ENCODE data around the gene HOOK1. TPM values are rescaled to one million over a fixed set of nuclear protein-coding genes. Genes with fewer than 3 reads are reported as not detected.
A peak's percentile ranks its signal among the peaks of the same experiment; 100 is the strongest.

The HOOK1 gene
- total RNA-seq, 1 donor from 2014 or later = 12.1 TPM

GRCh38 chr1:59897165-59897564 lies 82.4 kb downstream of the HOOK1 start:
- no peaks in the 10 kb centered on the region for H3K27me3 ChIP-seq
- Mint-ChIP-seq H3K36me3 (no peaks in the 10 kb centered on the region), H3K4me3 (no peak overlapping the region), H3K27ac (no peak overlapping the region), H3K9me3 (no peaks in the 10 kb centered on the region), H3K4me1 (no peaks in the 10 kb centered on the region), H3K27me3 (ENCODE audit: insufficient read depth, low read depth) (peaks cover 2% of the 10 kb centered on the region)
- H3K4me2 ChIP-seq = no peak overlapping the region
- no peaks in the 10 kb centered on the region for H3K4me1 ChIP-seq
- H3K27ac ChIP-seq = no peak overlapping the region
- no peaks in the 10 kb centered on the region for H4K20me1 ChIP-seq (ENCODE audit: low read depth)
- TF ChIP-seq CTCF (IDR thresholded peaks at IDR 0.05) = no peak
- no peak for TF ChIP-seq EZH2phosphoT487 (IDR thresholded peaks at IDR 0.05)
- TF ChIP-seq EZH2 (IDR thresholded peaks at IDR 0.05) = no peak
- H3F3A ChIP-seq (ENCODE audit: low read depth) = no peaks in the 10 kb centered on the region
- DNase-seq (ENCODE audit: low spot score) = no peak
- no peak overlapping the region for H3K4me3 ChIP-seq
- no peak overlapping the region for H3K9ac ChIP-seq
- no peaks in the 10 kb centered on the region for H3K36me3 ChIP-seq
- H2AFZ ChIP-seq (replicated peaks) = no peak overlapping the region
- no peaks in the 10 kb centered on the region for H3K79me2 ChIP-seq (ENCODE audit: low read depth)
- H3K9me3 ChIP-seq (ENCODE audit: low read depth) = no peaks in the 10 kb centered on the region

- H3K9ac ChIP-seq = no peak overlapping the region
- H3K4me2 ChIP-seq = no peak overlapping the region
- Mint-ChIP-seq H3K4me3 (no peak overlapping the region), H3K36me3 (no peaks in the 10 kb centered on the region), H3K27ac (no peak overlapping the region), H3K4me1 (no peaks in the 10 kb centered on the region), H3K27me3 (ENCODE audit: insufficient read depth, low read depth) (peaks cover 2% of the 10 kb centered on the region), H3K9me3 (no peaks in the 10 kb centered on the region)
- H3K36me3 ChIP-seq = no peaks in the 10 kb centered on the region
- no peak overlapping the region for H3K4me3 ChIP-seq
- no peak overlapping the region for H2AFZ ChIP-seq (replicated peaks)
- no peak overlapping the region for H3K27ac ChIP-seq
- H4K20me1 ChIP-seq (ENCODE audit: low read depth) = no peaks in the 10 kb centered on the region
- no peak for DNase-seq (ENCODE audit: low spot score)
- no peaks in the 10 kb centered on the region for H3K79me2 ChIP-seq (ENCODE audit: low read depth)
- no peaks in the 10 kb centered on the region for H3F3A ChIP-seq (ENCODE audit: low read depth)
- H3K9me3 ChIP-seq (ENCODE audit: low read depth) = no peaks in the 10 kb centered on the region
- TF ChIP-seq CTCF (IDR thresholded peaks at IDR 0.05) = no peak
- TF ChIP-seq EZH2 (IDR thresholded peaks at IDR 0.05) = no peak
- no peak for TF ChIP-seq EZH2phosphoT487 (IDR thresholded peaks at IDR 0.05)
- H3K27me3 ChIP-seq = no peaks in the 10 kb centered on the region
- H3K4me1 ChIP-seq = no peaks in the 10 kb centered on the region
These were observed 84.2 kb downstream of the HOOK1 start for GRCh38 chr1:59898927-59899326.

GRCh38 chr1:59900640-59901039 lies 85.9 kb downstream of the HOOK1 start:
- Histone ChIP-seq H3K4me3 (no peak overlapping the region), H4K20me1 (ENCODE audit: low read depth) (no peaks in the 10 kb centered on the region), H3K36me3 (no peaks in the 10 kb centered on the region), H3K4me1 (no peaks in the 10 kb centered on the region), H3K9me3 (ENCODE audit: low read depth) (no peaks in the 10 kb centered on the region), H3K79me2 (ENCODE audit: low read depth) (no peaks in the 10 kb centered on the region), H3K9ac (no peak overlapping the region), H3K27ac (no peak overlapping the region), H3F3A (ENCODE audit: low read depth) (no peaks in the 10 kb centered on the region), H2AFZ (replicated peaks) (no peak overlapping the region), H3K27me3 (no peaks in the 10 kb centered on the region), H3K4me2 (no peak overlapping the region)
- peaks cover 2% of the 10 kb centered on the region for H3K27me3 Mint-ChIP-seq (ENCODE audit: insufficient read depth, low read depth)
- no peaks in the 10 kb centered on the region for H3K36me3 Mint-ChIP-seq
- no peak overlapping the region for H3K27ac Mint-ChIP-seq
- DNase-seq (ENCODE audit: low spot score) = peak; percentile 47
- H3K4me1 Mint-ChIP-seq = no peaks in the 10 kb centered on the region
- TF ChIP-seq CTCF (IDR thresholded peaks at IDR 0.05) (peak; percentile 49), EZH2phosphoT487 (IDR thresholded peaks at IDR 0.05) (no peak), EZH2 (IDR thresholded peaks at IDR 0.05) (no peak)
- H3K4me3 Mint-ChIP-seq = no peak overlapping the region
- no peaks in the 10 kb centered on the region for H3K9me3 Mint-ChIP-seq
